T-helper 2 cell treated with Interferon-gamma antibody and Interleukin-4, amounts not matched to agents 100 ng/mL and 5 ng/mL, for 36 hours (primary cell): ENCODE measurements around the gene C19orf18. TPM values are rescaled to one million over a fixed set of nuclear protein-coding genes. Genes with fewer than 3 reads are reported as not detected.

Experiments
- intact Hi-C: fragments of 100-400 bp; cut with micrococcal nuclease; formaldehyde crosslinking; loops from one replicate; pipeline ENCODE4 v1.15.1; 2023
- total RNA-seq: library from RNA; stranded (reverse); gene quantifications from 2 replicates; pipeline ENCODE4 v1.2.3, GENCODE V29; 2022

Gene C19orf18
- total RNA-seq, 1 donor from 2014 or later: 0.30 TPM

- intact Hi-C loops: no loop called here
Observed at GRCh38 chr19:57949296-57949695, 25.0 kb downstream of the C19orf18 start.

DNA sequence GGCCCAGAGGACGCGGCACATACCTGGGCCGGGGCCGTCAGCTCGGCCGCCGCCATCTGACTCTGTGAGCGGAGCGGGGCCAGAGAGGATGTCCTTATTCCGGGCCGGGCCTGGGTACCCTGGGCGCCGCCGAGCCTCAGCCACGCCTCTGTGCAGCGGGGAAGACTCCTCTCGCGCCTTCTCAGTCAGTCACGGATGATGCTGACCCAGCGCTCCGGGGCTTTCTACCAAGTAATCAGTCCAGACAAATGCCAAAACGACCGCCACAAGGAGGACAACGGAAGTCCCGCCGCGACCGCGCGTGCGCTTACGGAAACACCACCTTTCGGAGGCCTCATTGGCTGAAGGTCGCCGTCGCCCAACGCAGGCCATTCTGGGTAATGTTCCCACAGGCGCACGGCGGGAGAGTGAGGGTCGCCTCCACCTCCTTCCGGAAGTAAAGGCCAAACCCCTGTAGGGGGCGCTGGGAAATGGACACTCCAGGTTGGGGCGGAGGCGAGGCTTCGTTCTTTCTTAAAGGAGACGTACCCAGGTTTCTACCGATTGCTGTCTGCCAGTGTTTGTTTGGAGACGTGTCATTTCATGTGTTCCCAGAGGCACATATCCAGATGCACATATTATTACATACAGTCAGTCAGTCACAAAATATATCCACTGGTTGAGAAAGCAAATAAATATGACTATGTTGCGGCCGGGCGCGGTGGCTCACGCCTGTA is 26.8 kb downstream of the C19orf18 start, which contains the start of gene ZNF256:
Gene ZNF256 (minus strand): TSS at position 288 of the 716 bp plus-strand sequence. CDS start 232 bp downstream, at position 56.
- intact Hi-C loops: loop anchor here (1.0 kb wide), 1 partner anchor 55 kb away; the partner anchor contains the start of gene ZNF606

GRCh38 chr19:57947088-57947418 is 27.3 kb downstream of the C19orf18 start:
- intact Hi-C loops: loop anchor here (1.0 kb wide), 1 partner anchor 55 kb away; the partner anchor contains the start of gene ZNF606

DNA sequence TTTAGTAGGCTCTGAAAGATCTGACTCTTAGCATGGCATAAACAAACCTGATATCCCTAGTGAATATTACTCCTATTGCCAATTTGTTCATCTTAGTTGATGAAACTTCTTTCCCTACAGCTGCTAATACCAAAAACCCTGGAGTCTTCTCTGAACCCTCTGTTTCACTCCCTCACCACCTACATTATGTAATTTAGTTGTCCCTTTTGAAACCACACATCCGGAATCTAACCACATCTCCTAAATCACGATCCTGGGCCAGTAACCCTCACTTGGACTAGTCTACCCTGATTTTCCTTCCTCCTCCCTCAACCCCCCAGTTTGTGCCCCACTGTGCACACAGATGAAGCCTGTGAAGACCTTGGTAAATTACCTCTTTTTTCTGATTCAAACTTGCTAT is 28.0 kb downstream of the C19orf18 start:
- intact Hi-C loops: no loop called here

DNA sequence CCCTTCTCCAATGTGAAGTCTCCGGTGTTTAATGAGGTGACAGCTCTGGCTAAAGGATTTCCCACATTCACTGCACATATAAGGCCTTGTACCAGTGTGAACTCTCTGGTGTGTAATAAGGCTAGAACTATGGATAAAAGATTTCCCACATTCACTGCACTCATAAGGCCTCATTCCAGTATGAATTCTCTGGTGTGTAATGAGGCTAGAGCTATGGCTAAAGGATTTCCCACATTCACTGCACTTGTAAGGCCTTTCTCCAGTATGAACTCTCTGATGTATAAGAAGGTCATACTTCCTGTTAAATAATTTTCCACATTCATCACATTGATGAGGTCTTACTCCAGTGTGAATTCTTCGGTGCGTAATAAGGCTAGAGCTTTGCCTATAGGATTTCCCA is 32.7 kb downstream of the C19orf18 start:
- intact Hi-C loops: no loop called here

- intact Hi-C loops: no loop called here
Observed at GRCh38 chr19:57935731-57936130, 38.6 kb downstream of the C19orf18 start.

DNA sequence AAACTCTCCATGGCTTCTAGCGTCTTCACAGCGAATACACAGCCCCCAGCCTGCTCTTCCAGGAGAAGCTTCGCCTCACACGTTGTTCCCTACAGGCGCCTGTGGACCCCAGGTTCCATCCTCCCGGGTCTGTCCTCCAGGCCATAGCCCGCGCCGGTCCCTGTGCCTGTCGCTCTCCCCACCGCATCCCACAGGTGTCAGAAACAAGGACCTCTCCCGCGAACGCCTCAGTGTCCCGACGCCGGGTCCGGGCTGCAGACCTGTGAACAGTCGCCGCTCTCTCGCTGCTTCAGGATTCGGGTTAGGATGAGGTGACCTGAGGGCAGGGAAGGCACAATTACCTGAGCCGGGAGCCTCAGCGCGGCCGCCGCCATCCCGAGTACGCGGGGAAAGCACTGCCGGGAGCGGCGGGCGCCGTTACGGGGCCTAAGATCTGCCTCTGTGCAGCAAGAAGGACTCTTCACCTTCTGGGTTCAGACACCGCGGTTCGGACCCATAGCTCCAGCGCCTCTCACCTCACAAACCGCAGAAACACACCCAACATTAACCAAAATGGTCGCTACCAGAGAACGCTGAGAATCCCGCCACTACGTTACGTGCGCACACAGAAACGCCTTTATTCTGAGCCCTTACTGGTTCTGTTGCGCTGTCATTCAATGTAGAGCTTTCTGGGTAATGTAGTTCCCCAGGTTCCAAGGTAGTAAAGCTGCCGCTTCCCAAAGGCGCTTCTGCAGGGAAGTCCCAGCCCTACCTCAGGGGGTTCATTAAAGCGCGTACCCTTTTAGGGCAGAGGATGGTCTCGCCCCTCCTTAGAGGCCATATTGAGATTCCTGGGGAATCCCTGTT is 39.3 kb downstream of the C19orf18 start, which contains the start of gene ZNF418:
Gene ZNF418 (minus strand): TSS at position 583 of the 846 bp plus-strand sequence. CDS start 1,580 bp downstream, outside the sequence.
- intact Hi-C loops: no loop called here

GRCh38 chr19:57927587-57927986 is 46.7 kb downstream of the C19orf18 start:
- intact Hi-C loops: no loop called here

GRCh38 chr19:57916168-57916995 is 58.0 kb downstream of the C19orf18 start, which contains the start of gene ZNF417:
Gene ZNF417, minus strand, starts transcription at chr19:57916592. Its CDS starts 181 bp downstream, at chr19:57916411.
- intact Hi-C loops: loop anchor here (1.0 to 10.0 kb wide), 8 partner anchors 27 to 676 kb away; partner anchors contain the start of genes ZNF329, ZNF416, ZNF606 and ZNF671

DNA sequence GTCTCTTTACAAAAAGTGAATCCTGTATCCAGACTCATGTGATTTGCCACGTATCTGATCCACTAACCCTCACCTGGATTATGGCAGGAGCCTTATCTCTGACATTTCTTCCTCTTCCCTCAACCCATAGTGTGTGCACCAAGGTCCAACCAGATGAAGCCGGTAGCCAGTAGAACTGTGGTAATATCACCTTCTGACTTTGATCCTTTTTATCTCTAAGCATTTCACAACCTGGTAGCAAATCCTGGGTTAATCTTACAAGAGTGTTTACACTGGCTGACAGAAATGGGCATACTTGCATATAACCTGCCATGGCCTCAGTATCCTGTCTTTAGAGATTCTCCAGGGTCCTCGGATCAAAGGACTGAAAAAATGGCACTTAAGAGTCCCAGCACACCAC is 59.8 kb downstream of the C19orf18 start:
- intact Hi-C loops: loop anchor here (10.0 kb wide), 1 partner anchor 240 kb away; the partner anchor contains the start of gene ZNF329

Other genes starting within 250 kb of the C19orf18 start
- 9.8 and 11.5 TPM in 2 replicates for gene ZNF671, start 246.9 kb downstream of the C19orf18 start, total RNA-seq
- 9.0 and 13.1 TPM in 2 replicates for gene ZNF776, start 227.7 kb downstream of the C19orf18 start, total RNA-seq
- 16.8 and 17.2 TPM in 2 replicates for gene ZNF586, start 204.9 kb downstream of the C19orf18 start, total RNA-seq
- 9.2 and 9.6 TPM in 2 replicates for gene ZNF552, start 159.6 kb downstream of the C19orf18 start, total RNA-seq
- 20.5 and 20.6 TPM in 2 replicates for gene ZNF587B, start 144.2 kb downstream of the C19orf18 start, total RNA-seq
- gene ZNF587, start 124.7 kb downstream of the C19orf18 start, total RNA-seq: 36.1 and 37.7 TPM in 2 replicates
- gene ZNF814, start 85.5 kb downstream of the C19orf18 start, total RNA-seq: 12.5 and 13.5 TPM in 2 replicates
- gene ZNF417, start 57.9 kb downstream of the C19orf18 start, total RNA-seq: 17.9 and 22.0 TPM in 2 replicates
- gene ZNF418, start 39.1 kb downstream of the C19orf18 start, total RNA-seq: 1.5 and 2.6 TPM in 2 replicates
- gene ZNF256, start 26.8 kb downstream of the C19orf18 start, total RNA-seq: 4.2 and 4.6 TPM in 2 replicates
- 10.0 and 11.5 TPM in 2 replicates for gene ZNF606, start 28.3 kb upstream of the C19orf18 start, total RNA-seq
- not detected in 2 replicates for gene ZSCAN1, start 59.5 kb upstream of the C19orf18 start, total RNA-seq
- 0.09 TPM in 1 of 2 replicates, not detected in the other for gene ZNF135, start 84.7 kb upstream of the C19orf18 start, total RNA-seq
- gene ZSCAN18, start 123.7 kb upstream of the C19orf18 start, total RNA-seq: 2.7 and 3.5 TPM in 2 replicates
- gene ZNF329, start 176.3 kb upstream of the C19orf18 start, total RNA-seq: 3.0 and 3.2 TPM in 2 replicates
- 19.0 and 20.3 TPM in 2 replicates for gene ZNF274, start 208.5 kb upstream of the C19orf18 start, total RNA-seq